ENCODE data around the gene MACROD1.
A peak's percentile ranks its signal among the peaks of the same experiment; 100 is the strongest.

MACROD1 gene

GRCh38 chr11:64124147-64124546 lies 41.8 kb downstream of the MACROD1 start:
- DNase-seq (ENCODE audit: low read depth) = no peak
- no peak overlapping the region for H3K4me3 ChIP-seq (replicated peaks; ENCODE audit: low read depth, low read length)
- no peak for TF ChIP-seq CTCF (IDR thresholded peaks at IDR 0.05; ENCODE audit: low read length, missing control alignments)

- no peak for TF ChIP-seq CTCF (IDR thresholded peaks at IDR 0.05; ENCODE audit: low read length, missing control alignments)
- no peak overlapping the region for H3K4me3 ChIP-seq (replicated peaks; ENCODE audit: low read depth, low read length)
- DNase-seq (ENCODE audit: low read depth) = no peak
Observed at GRCh38 chr11:64123679-64124078, 42.2 kb downstream of the MACROD1 start.

GRCh38 chr11:64122411-64123410 lies 43.2 kb downstream of the MACROD1 start:
- no peak overlapping the region for H3K4me3 ChIP-seq (replicated peaks; ENCODE audit: low read depth, low read length)
- DNase-seq (ENCODE audit: low read depth) = no peak
- no peak for TF ChIP-seq CTCF (IDR thresholded peaks at IDR 0.05; ENCODE audit: low read length, missing control alignments)

- no peak overlapping the region for H3K4me3 ChIP-seq (replicated peaks; ENCODE audit: low read depth, low read length)
- DNase-seq (ENCODE audit: low read depth) = peak; percentile 42
- no peak for TF ChIP-seq CTCF (IDR thresholded peaks at IDR 0.05; ENCODE audit: low read length, missing control alignments)
Observed at GRCh38 chr11:64121663-64122410, 44.1 kb downstream of the MACROD1 start.

- H3K4me3 ChIP-seq (replicated peaks; ENCODE audit: low read depth, low read length) = no peak overlapping the region
- no peak for TF ChIP-seq CTCF (IDR thresholded peaks at IDR 0.05; ENCODE audit: low read length, missing control alignments)
- no peak for DNase-seq (ENCODE audit: low read depth)
Observed at GRCh38 chr11:64120951-64121569, 44.9 kb downstream of the MACROD1 start.

- no peak overlapping the region for H3K4me3 ChIP-seq (replicated peaks; ENCODE audit: low read depth, low read length)
- TF ChIP-seq CTCF (IDR thresholded peaks at IDR 0.05; ENCODE audit: low read length, missing control alignments) = no peak
- no peak for DNase-seq (ENCODE audit: low read depth)
Observed at GRCh38 chr11:64119700-64120099, 46.2 kb downstream of the MACROD1 start.

All from fibroblast of pulmonary artery (primary cell).